ENCODE data around the gene SYT14. TPM values are rescaled to one million over a fixed set of nuclear protein-coding genes. Genes with fewer than 3 reads are reported as not detected.

Gene SYT14
- total RNA-seq, 1 experiment from 2014 or later: 0.07 TPM

- no peaks in the 10 kb centered on the region for H3K36me3 ChIP-seq (ENCODE audit: control insufficient read depth in 1 of 2, insufficient read depth in 2 of 2, low read length in 2 of 2)
- no peak overlapping the region for H3K4me2 ChIP-seq (ENCODE audit: low read length)
- no peak overlapping the region for H3K9ac ChIP-seq (ENCODE audit: low read length)
- H3K9me2 ChIP-seq (ENCODE audit: insufficient read depth): no peaks in the 10 kb centered on the region
- no peak for DNase-seq (ENCODE audit: low read depth, low spot score)
- no peaks in the 10 kb centered on the region for H3K27me3 ChIP-seq (ENCODE audit: insufficient read depth, low read length)
- H2AFZ ChIP-seq (ENCODE audit: low read depth, low read length, poor library complexity, severe bottlenecking): no peak overlapping the region
- ChIA-PET POLR2A (no interaction called here), RAD21 (ENCODE audit: low non-redundant PET in 1 of 2, low total read pairs in 2 of 2, uncharacterized antibody in 2 of 2, unreplicated experiment in 2 of 2) (no interaction called here), CTCF (no interaction called here)
- ATAC-seq: no peak
- BruUV-seq (replicated peaks): no TSS peak
- peaks cover 0 to 6% of the 10 kb centered on the region in 2 experiments; a peak in 1 of 4 replicates for H3K9me3 ChIP-seq (ENCODE audit: control insufficient read depth in 1 of 2, insufficient read depth in 1 of 2, low read depth in 1 of 2, low read length in 2 of 2)
- no peaks in the 10 kb centered on the region for H3K79me2 ChIP-seq (ENCODE audit: insufficient read depth, low read length)
- H3K27ac ChIP-seq (ENCODE audit: low read depth, low read length): no peak overlapping the region
- H3K4me1 ChIP-seq (ENCODE audit: control insufficient read depth in 1 of 2, insufficient read depth in 2 of 2, low read length in 2 of 2): no peaks in the 10 kb centered on the region
- intact Hi-C loops (cut with micrococcal nuclease): no loop called here
- no peaks in the 10 kb centered on the region for H4K20me1 ChIP-seq (ENCODE audit: insufficient read depth)
- no peak for TF ChIP-seq CTCF (IDR thresholded peaks at IDR 0.05 in 2 of 3, conservative IDR thresholded peaks at IDR 0.05 in 1 of 3; ENCODE audit: borderline replicate concordance in 1 of 3, insufficient read depth in 1 of 3, low read depth in 2 of 3, low read length in 2 of 3)
- TF ChIP-seq SP1 (IDR thresholded peaks at IDR 0.05; ENCODE audit: low read depth): no peak
- no peak for TF ChIP-seq EGR1 (IDR thresholded peaks at IDR 0.05; ENCODE audit: low read depth)
- no peak for TF ChIP-seq ZFX (IDR thresholded peaks at IDR 0.05)
- no peak for TF ChIP-seq POLR2A (IDR thresholded peaks at IDR 0.05; ENCODE audit: borderline replicate concordance, extremely low read depth, insufficient read depth, insufficient read length)
- TF ChIP-seq EZH2phosphoT487 (IDR thresholded peaks at IDR 0.05; ENCODE audit: borderline replicate concordance): no peak
- TF ChIP-seq FOSL1 (IDR thresholded peaks at IDR 0.05; ENCODE audit: low read depth): no peak
- TF ChIP-seq CBX3 (IDR thresholded peaks at IDR 0.05; ENCODE audit: low read depth): no peak
- no peak for TF ChIP-seq TCF7L2 (IDR thresholded peaks at IDR 0.05; ENCODE audit: borderline replicate concordance, extremely low read depth, insufficient read depth, insufficient read length)
- no peak for TF ChIP-seq JUND (IDR thresholded peaks at IDR 0.05)
- no peak for TF ChIP-seq ELF1 (IDR thresholded peaks at IDR 0.05; ENCODE audit: borderline replicate concordance, low read depth)
- no peak overlapping the region for H3K4me3 ChIP-seq (replicated peaks in 1 of 2; ENCODE audit: low read depth in 1 of 2, low read length in 2 of 2)
Observed at GRCh38 chr1:210198840-210199239, 260.8 kb downstream of the SYT14 start.

All from HCT116 (cell line).